Tibial artery (tissue), 4 donors: ENCODE measurements around the gene TPGS1.

Experiments used
- DNase-seq, 2 donors: peaks; one replicate each; pipeline ENCODE4 v3.0.0-alpha.2; 2019
- H3K27ac ChIP-seq, 2 donors: fragments of 200-600 bp; sonication (generic) in 1 of 2; 1 replicate in 1 of 2; 2 replicates in 1 of 2; pipeline ENCODE4 v1.5.1; 2018 to 2019; ENCODE audit warnings: mild to moderate bottlenecking in 1 of 2
- H3K27me3 ChIP-seq, 2 donors: fragments of 200-600 bp; sonication (generic) in 1 of 2; one replicate each; pipeline versions ENCODE4 v1.5.1 to v1.6.0; 2016 to 2019
- H3K36me3 ChIP-seq, 3 donors: fragments of 200-600 bp; sonication (generic) in 2 of 3; one replicate each; pipeline ENCODE4 v1.5.1; 2016 to 2019; ENCODE audit warnings: mild to moderate bottlenecking in 2 of 3
- H3K4me1 ChIP-seq, 4 donors: fragments of 200-600 bp; sonication (generic) in 2 of 4; 1 replicate in 3 of 4; 2 replicates in 1 of 4; pipeline ENCODE4 v1.5.1; 2016 to 2019
- H3K4me3 ChIP-seq, 2 donors: fragments of 200-600 bp; sonication (generic) in 1 of 2; 1 replicate in 1 of 2; 2 replicates in 1 of 2; pipeline ENCODE4 v1.5.1; 2018 to 2019; ENCODE audit warnings: mild to moderate bottlenecking in 2 of 2
- H3K9me3 ChIP-seq, 3 donors: fragments of 200-600 bp; sonication (generic) in 1 of 3; one replicate each; pipeline ENCODE4 v1.5.1; 2016 to 2019
- intact Hi-C: fragments of 100-400 bp; cut with DNase I; formaldehyde crosslinking; loops from one replicate; pipeline ENCODE4 v1.15.0; 2023; ENCODE audit warnings: low total_unique reads
- TF ChIP-seq, protein P1 (sequence below), 2 experiments: fragments of 200-600 bp in 1 of 2; fragments of 450-650 bp in 1 of 2; IDR thresholded peaks; one replicate each; pipeline ENCODE4 v1.5.1; 2017 to 2019; ENCODE audit warnings: antibody characterized with exemption in 2 of 2, mild to moderate bottlenecking in 1 of 2, moderate library complexity in 1 of 2

TPGS1 gene

GRCh38 chr19:497491-497868, 9.8 kb upstream of the TPGS1 start:
- H3K4me1 ChIP-seq = peaks cover 0 to 20% (median 15%) of the 10 kb centered on the region in 4 donors
- no peak for DNase-seq
- H3K4me3 ChIP-seq = no peak overlapping the region
- TF ChIP-seq, protein P1, sequence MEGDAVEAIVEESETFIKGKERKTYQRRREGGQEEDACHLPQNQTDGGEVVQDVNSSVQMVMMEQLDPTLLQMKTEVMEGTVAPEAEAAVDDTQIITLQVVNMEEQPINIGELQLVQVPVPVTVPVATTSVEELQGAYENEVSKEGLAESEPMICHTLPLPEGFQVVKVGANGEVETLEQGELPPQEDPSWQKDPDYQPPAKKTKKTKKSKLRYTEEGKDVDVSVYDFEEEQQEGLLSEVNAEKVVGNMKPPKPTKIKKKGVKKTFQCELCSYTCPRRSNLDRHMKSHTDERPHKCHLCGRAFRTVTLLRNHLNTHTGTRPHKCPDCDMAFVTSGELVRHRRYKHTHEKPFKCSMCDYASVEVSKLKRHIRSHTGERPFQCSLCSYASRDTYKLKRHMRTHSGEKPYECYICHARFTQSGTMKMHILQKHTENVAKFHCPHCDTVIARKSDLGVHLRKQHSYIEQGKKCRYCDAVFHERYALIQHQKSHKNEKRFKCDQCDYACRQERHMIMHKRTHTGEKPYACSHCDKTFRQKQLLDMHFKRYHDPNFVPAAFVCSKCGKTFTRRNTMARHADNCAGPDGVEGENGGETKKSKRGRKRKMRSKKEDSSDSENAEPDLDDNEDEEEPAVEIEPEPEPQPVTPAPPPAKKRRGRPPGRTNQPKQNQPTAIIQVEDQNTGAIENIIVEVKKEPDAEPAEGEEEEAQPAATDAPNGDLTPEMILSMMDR (IDR thresholded peaks at IDR 0.05) = no peak
- H3K36me3 ChIP-seq = no peaks in the 10 kb centered on the region
- H3K27me3 ChIP-seq = peaks cover 13 to 52% of the 10 kb centered on the region in 2 donors
- no peaks in the 10 kb centered on the region for H3K9me3 ChIP-seq
- intact Hi-C loops = no loop called here
- no peak overlapping the region for H3K27ac ChIP-seq

DNA sequence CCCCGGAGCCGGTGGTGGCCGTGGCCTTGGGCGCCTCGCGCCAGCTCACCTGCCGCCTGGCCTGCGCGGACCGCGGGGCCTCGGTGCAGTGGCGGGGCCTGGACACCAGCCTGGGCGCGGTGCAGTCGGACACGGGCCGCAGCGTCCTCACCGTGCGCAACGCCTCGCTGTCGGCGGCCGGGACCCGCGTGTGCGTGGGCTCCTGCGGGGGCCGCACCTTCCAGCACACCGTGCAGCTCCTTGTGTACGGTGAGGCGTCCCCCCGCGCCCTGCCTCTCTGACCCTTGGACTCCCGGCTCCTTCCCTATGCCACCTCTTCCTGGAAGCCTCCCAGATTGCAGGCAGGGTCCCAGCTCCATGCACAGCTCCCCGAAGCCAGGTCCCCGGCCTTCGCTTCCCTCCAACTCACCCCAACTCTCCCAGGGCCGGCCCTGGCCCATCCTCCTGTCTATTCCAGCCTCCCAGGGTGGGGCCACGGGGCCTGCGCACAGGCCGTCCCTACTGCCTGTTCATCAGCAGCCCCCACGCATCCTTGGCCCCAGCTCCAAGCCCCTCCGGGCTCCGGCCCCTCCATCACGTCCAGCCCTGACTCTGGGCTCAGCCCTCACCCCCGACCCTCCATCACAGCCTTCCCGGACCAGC, 9.3 kb upstream of the TPGS1 start:
- no peaks in the 10 kb centered on the region for H3K9me3 ChIP-seq
- H3K27ac ChIP-seq = no peak overlapping the region
- no peaks in the 10 kb centered on the region for H3K36me3 ChIP-seq
- intact Hi-C loops = no loop called here
- H3K4me1 ChIP-seq = peaks cover 0 to 20% (median 15%) of the 10 kb centered on the region in 4 donors
- H3K27me3 ChIP-seq = peaks cover 13 to 52% of the 10 kb centered on the region in 2 donors
- DNase-seq = no peak
- TF ChIP-seq, protein P1 (IDR thresholded peaks at IDR 0.05) = no peak
- H3K4me3 ChIP-seq = no peak overlapping the region

- no peaks in the 10 kb centered on the region for H3K9me3 ChIP-seq
- TF ChIP-seq, protein P1 (IDR thresholded peaks at IDR 0.05) = no peak
- peaks cover 0 to 20% (median 15%) of the 10 kb centered on the region in 4 donors for H3K4me1 ChIP-seq
- H3K4me3 ChIP-seq = no peak overlapping the region
- DNase-seq = no peak
- H3K27ac ChIP-seq = no peak overlapping the region
- intact Hi-C loops = no loop called here
- peaks cover 13 to 52% of the 10 kb centered on the region in 2 donors for H3K27me3 ChIP-seq
- no peaks in the 10 kb centered on the region for H3K36me3 ChIP-seq
These were observed 8.8 kb upstream of the TPGS1 start for GRCh38 chr19:498511-498891.

DNA sequence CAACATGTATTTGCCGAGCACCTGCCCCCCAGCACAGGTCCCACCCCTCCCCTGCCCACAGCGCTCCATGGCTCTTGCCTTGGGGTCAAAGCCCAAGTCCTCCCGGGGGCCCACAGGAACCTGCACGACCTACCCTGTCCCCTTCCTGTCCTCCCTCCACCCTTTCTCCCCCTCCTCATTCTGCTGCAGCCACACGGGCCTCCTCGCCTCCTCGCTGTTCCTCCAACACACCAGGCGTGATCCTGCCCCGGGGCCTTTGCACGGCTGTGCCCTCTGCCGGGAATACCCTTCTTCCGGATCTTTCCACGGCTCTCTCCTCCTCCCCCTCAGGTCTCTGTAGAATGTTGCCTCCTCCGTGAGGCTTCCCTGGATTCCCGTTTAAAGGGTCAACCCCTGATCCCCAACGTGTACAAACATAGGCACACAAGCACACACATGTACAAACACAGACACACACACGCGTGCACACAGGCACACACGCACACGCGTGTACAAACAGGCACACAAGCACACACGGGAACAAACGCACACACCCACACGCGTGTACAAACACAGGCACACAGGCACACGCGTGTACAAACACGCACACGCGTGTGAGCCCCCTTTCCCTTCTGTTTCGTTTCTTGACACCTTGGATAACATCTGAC, 8.2 kb upstream of the TPGS1 start:
- DNase-seq = no peak
- TF ChIP-seq, protein P1 (IDR thresholded peaks at IDR 0.05) = no peak
- H3K4me1 ChIP-seq = peaks cover 0 to 20% (median 15%) of the 10 kb centered on the region in 4 donors
- no peak overlapping the region for H3K27ac ChIP-seq
- no peaks in the 10 kb centered on the region for H3K36me3 ChIP-seq
- H3K9me3 ChIP-seq = no peaks in the 10 kb centered on the region
- H3K27me3 ChIP-seq = peaks cover 13 to 51% of the 10 kb centered on the region in 2 donors
- intact Hi-C loops = no loop called here
- no peak overlapping the region for H3K4me3 ChIP-seq

DNA sequence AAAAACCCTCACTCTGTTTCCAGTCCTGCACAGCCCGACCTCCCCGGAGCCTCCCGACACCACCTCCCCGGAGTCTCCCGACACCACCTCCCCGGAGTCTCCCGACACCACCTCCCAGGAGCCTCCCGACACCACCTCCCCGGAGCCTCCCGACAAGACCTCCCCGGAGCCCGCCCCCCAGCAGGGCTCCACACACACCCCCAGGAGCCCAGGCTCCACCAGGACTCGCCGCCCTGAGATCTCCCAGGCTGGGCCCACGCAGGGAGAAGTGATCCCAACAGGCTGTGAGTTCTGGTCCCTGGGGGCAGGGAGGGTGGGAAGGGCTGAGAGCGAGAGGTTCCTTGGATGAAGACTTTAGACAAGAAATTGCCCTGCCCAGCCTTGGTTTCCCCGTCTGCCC, 5.7 kb upstream of the TPGS1 start:
- intact Hi-C loops = no loop called here
- H3K36me3 ChIP-seq = no peaks in the 10 kb centered on the region
- peaks cover 0 to 20% (median 14%) of the 10 kb centered on the region in 4 donors for H3K4me1 ChIP-seq
- TF ChIP-seq, protein P1 (IDR thresholded peaks at IDR 0.05) = no peak
- no peak overlapping the region for H3K4me3 ChIP-seq
- H3K9me3 ChIP-seq = no peaks in the 10 kb centered on the region
- DNase-seq = no peak
- no peak overlapping the region for H3K27ac ChIP-seq
- H3K27me3 ChIP-seq = peaks cover 6 to 31% of the 10 kb centered on the region in 2 donors
